Measurements from ENCODE around the gene CREM. TPM values are rescaled to one million over a fixed set of nuclear protein-coding genes. Genes with fewer than 3 reads are reported as not detected.

Gene CREM
- total and polyA plus RNA-seq, 2 of the 4 experiments (the other 2 are of a cell fraction), result 33.2 to 40.5 TPM

- Histone ChIP-seq H3K4me3 (ENCODE audit: insufficient read depth, low read depth, low read length) (no peak overlapping the region), H3K27ac (ENCODE audit: insufficient read depth, low read length) (no peak overlapping the region), H3K4ac (ENCODE audit: low read depth, low read length) (no peak overlapping the region), H3K4me1 (ENCODE audit: control insufficient read depth, insufficient read depth, low read length) (peaks cover 7% of the 10 kb centered on the region), H4K20me1 (ENCODE audit: insufficient read depth, low read length) (no peaks in the 10 kb centered on the region; the same call in 1 of the 2 replicates), H2AK9ac (replicated peaks; ENCODE audit: low read depth, low read length, poor library complexity) (no peak overlapping the region), H3K18ac (ENCODE audit: low read depth, low read length) (no peak overlapping the region), H4K91ac (ENCODE audit: insufficient read depth, low read depth, low read length) (no peak overlapping the region), H3K14ac (replicated peaks; ENCODE audit: low read depth, low read length) (no peak overlapping the region), H3K79me1 (ENCODE audit: low read depth in 1 of 2, low read length in 2 of 2) (peaks cover 19 to 49% of the 10 kb centered on the region in 2 experiments), H2BK15ac (ENCODE audit: low read depth, low read length) (no peak overlapping the region), H2AK5ac (ENCODE audit: low read depth, low read length) (no peak overlapping the region), H2BK20ac (ENCODE audit: low read depth, low read length) (no peak overlapping the region), H3K9me3 (ENCODE audit: control insufficient read depth, insufficient read depth, low read length) (no peaks in the 10 kb centered on the region), H3K56ac (ENCODE audit: extremely low read depth, insufficient read depth, low read length) (no peak overlapping the region), H2BK5ac (ENCODE audit: low read depth, low read length, poor library complexity, severe bottlenecking) (no peak overlapping the region), H3K9ac (ENCODE audit: low read depth, low read length) (no peak overlapping the region), H4K8ac (ENCODE audit: low read depth in 2 of 2, low read length in 2 of 2) (no peak overlapping the region), H4K5ac (ENCODE audit: low read depth, low read length) (no peak overlapping the region), H3K9me1 (ENCODE audit: insufficient read depth, low read length) (peaks cover 8% of the 10 kb centered on the region), H3K27me3 (ENCODE audit: control insufficient read depth, insufficient read depth, low read length) (no peaks in the 10 kb centered on the region), H3K23ac (ENCODE audit: low read depth, low read length) (no peak overlapping the region), H2BK120ac (ENCODE audit: low read depth, low read length) (no peak overlapping the region), H3K4me2 (ENCODE audit: low read depth, low read length) (no peak overlapping the region), H3K36me3 (ENCODE audit: control insufficient read depth, insufficient read depth, low read length) (no peaks in the 10 kb centered on the region), H2AFZ (replicated peaks; ENCODE audit: low read length, poor library complexity) (no peak overlapping the region)
- WGBS, 2 experiments (ENCODE audit: extremely low coverage in 2 of 2, insufficient read length in 1 of 2), result no CpG with 5 or more reads among the region's 2 CpGs
- TF ChIP-seq USF2 (IDR thresholded peaks at IDR 0.05; ENCODE audit: low read depth, low read length) (no peak), CTCF (conservative IDR thresholded peaks at IDR 0.05; ENCODE audit: low read depth, low read length) (no peak), MAZ (IDR thresholded peaks at IDR 0.05; ENCODE audit: borderline replicate concordance, low read depth, low read length) (no peak), ELK1 (IDR thresholded peaks at IDR 0.05; ENCODE audit: borderline replicate concordance, low read depth, low read length) (no peak), BHLHE40 (IDR thresholded peaks at IDR 0.05; ENCODE audit: low read depth, low read length) (no peak), MAFK (IDR thresholded peaks at IDR 0.05; ENCODE audit: low read depth, low read length) (no peak), SMC3 (IDR thresholded peaks at IDR 0.05; ENCODE audit: low read depth, low read length) (no peak), POLR2A (IDR thresholded peaks at IDR 0.05; ENCODE audit: low read depth, low read length) (no peak)
- ATAC-seq (ENCODE audit: low read depth) (no peak), DNase-seq (no peak)
- CTCF ChIA-PET, result interaction anchor here (1.6 kb wide), 1 partner anchor 63 kb away, joined by 4 read pairs; no protein-coding TSS in a partner anchor
- intact Hi-C loops (cut with micrococcal nuclease), result no loop called here
- dilution Hi-C loops (cut with HindIII; ENCODE audit: low sequenced_read_pairs, unreplicated experiment), result no loop called here
- no TSS peak for BruUV-seq (replicated peaks)
- POLR2A ChIA-PET (ENCODE audit: unreplicated experiment), result interaction anchor here (0.6 kb wide), 1 partner anchor 365 kb away, joined by 6 read pairs; no protein-coding TSS in a partner anchor
- in situ Hi-C loops (cut with MboI; ENCODE audit: low sequenced_read_pairs), result no loop called here
These were observed 6.1 kb downstream of the CREM start for GRCh38 chr10:35132727-35133126.

All from IMR-90 (cell line).